Activated CD4-positive, alpha-beta T cell treated with anti-CD3 and anti-CD28 coated beads for 4 hours (primary cell): ENCODE results near the gene RGL2.
"Not testable (repeated sequence)": the region's sequence is repeated elsewhere in the genome, so short reads cannot be mapped to it uniquely, and the experiment has no call there.

ENCODE experiments used
- DNase-seq, 2 donors: peaks; one replicate each; pipeline ENCODE4 v3.0.0-alpha.2; 2020

RGL2 gene

DNA sequence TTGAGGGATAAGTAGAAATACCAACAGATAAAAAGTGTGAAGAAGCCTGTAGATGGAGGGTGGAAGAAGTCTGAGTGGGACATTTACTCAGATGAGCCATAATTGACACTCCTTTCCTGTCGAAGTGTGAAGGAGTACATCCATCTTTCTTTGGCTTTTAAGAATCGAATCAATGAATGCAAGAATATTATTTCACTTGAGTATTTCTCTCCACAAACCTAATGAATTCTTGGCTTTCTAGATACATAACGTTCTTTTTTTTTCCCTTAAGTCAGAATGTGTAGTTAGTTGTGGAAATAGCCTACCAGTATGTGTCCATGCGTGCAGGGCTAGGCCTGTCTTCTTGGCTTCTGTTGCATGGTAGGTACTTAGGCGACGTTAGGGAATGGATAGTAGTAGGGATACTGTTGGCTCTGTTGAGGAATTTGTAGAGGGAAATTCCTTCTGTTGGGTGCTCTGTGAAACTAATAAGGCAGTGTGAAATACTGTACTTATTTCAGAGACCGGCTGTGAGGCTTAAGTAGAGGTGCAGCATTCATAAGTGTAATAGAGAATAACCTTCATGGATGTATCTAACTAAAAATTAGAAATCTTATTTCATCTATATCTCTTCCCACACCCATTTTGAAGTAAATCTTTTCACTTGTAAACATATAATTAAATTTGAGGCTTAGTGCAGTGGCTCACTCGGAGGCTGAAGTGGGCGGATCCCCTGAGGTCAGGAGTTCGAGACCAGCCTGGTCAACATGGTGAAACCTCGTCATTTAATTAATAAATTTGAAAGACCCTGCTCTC lies 25.4 kb downstream of the RGL2 start:
- no peak for DNase-seq

DNA sequence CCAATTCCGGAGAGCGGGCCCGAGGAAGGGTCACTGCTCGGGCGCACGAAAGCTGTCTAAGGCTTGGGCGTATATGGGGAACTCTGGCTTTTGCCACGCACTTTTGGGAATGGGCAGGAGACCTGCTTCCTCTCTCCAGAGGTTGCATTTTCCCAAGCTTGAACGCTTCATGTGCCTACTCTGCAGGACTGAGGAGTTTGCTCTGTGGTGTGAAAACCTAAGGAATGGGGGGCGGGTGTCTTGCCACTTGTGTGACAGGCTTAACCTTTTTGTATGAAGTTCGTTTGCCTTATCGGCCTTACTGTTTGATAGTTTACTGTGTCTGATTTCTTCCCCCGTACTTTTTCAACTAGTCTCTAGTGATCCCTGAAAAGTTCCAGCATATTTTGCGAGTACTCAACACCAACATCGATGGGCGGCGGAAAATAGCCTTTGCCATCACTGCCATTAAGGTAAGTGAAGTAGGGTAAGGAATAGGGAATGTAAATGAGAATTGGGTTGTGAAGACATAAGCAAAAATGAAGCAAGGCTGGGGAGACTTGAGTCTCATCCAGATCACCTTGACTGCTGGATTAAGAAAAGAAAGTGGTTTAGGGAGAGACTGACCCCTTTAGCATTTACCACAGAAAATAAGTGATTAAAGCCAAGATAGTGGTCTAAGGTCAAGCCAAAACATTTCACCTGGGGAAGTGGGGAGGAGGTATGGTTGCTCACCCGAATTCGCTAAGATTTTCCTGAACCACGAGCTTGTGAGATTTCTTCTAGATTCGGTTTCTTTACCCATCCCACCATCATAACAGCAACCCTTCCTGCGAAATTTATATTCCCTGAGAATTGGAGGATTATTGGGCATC lies 26.2 kb downstream of the RGL2 start:
- no peak for DNase-seq

DNA sequence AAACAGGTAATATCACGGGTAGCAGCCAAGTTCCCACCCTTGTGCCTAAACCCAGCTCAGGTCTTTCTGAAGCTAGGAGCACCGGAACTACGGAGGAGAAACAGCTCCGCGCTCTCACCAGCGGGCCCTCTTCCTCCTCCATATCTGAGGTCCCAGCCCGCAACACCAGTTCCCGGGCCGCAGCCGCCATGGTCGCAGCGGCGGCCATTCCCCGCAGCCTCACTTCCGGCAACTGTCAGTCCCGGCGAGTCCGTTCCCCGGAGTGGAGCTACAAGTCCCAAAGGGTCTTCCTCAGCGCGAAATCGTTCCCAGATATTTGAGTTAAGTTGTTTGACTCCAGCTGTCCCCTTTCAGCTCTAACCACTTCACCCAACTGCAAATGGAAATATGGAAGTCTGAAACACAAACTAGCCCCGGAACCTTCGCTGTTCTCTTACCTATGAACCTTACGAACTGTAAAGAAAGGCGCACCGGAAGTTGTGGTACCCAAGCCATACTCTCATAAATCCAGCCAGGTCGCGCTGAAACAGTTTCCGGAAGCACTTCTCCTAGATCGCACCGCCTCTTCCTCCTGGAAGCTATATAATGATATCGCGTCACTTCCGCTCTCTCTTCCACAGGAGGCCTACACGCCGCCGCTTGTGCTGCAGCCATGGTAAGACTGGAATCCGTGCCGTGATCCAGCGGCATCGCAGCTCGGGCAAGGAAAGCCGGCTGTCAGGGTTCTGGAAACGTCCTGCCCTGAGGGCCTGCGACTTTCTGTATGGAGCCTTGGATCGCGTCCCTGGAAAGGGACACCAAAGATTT lies 27.1 kb downstream of the RGL2 start, which contains the start of the genes RPS18 and VPS52:
RPS18 (plus strand) TSS at position 608 of the 807 bp plus-strand sequence; CDS start at position 653, 45 bp downstream.
VPS52 (minus strand) TSS at position 409 of the 807 bp plus-strand sequence; CDS start at position 208, 201 bp downstream.
- DNase-seq = peak; percentile 91 to 94

DNA sequence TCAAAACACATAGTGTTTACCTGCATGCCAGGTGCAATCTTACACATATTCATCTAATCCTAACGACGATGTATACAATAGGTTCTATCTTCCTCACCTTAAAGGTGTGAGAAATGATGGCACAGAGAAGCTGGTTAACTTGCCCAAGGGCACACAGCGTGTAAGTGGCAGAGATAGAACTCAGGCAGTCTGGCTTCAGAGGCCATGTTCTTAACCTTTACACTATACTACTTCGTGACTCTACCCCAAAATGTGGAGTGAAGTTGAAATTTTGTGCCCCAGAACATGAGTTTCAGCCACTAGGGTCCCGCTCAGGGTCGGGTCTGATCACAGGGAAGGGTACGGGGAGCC lies 27.6 kb downstream of the RGL2 start:
- no peak for DNase-seq

DNA sequence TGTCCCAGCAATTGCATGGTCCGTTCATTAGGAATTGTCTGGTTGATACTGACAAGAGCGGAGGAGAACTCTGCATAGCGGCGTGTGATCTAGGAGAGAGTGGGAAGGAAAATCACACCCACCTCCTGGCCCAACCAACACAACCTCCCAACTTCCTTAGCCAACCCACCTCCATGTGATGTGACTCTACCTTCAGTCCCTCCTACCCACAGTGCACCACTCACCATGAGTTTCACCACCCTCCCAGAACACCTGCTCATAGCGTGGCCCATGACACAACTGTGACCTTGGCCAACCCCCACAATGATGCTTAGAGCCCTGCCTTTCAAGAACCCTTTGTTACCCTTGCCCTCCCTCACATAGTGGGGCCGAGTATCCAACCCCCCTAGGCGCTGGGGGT lies 34.7 kb downstream of the RGL2 start:
- DNase-seq = no peak

DNA sequence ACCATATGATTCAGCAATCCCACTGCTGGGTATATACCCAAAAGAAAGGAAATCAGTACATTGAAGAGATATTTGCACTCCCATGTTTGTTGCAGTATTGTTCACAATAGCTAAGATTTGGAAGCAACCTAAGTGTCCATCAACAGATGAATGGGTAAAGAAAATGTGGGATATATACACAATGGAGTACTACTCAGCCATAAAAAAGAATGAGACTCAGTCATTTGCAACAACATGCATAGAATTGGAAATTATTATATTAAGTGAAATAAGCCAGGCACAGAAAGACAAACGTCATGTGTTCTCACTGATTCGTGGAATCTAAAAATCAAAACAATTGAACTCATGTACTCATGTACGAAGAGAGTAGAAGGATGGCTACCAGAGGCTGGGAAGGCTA lies 36.3 kb downstream of the RGL2 start:
- not testable (repeated sequence) for DNase-seq

DNA sequence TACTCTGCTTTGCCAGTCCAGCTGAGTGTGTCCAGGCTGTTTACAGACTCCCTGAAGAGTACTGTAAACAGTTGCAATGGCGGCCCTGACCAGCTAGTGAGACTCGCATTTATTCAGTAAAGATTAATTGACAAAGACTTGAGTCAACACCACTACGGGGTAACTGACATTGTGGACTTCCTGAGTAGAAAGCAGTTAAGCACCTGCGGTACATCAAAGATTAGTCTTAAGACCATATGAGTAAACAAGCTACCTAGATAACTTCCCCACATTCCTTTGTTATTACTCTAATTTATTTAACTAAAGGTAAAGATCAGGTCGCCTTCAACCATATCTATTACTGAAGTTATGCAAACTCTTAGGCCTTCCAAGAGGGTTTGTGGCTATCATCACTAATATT lies 39.7 kb downstream of the RGL2 start:
- no peak for DNase-seq

DNA sequence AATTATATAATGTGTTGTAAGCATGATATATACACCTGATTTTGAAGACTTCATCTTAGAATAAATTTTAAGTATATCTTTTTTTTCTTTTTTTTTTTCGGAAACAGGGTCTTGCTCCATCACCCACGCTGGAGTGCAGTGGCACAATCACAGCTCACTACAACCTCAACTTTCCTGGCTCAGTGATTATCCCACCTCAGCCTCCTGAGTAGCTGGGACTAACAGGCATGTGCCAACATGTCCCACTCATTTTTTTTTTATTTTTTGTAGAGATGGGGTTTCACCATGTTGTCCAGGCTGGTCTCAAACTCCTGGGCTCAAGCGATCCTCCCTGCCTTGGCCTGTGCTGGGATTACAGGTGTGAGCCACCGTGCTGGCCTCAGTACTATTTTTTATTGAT lies 44.2 kb downstream of the RGL2 start:
- DNase-seq = no peak

DNA sequence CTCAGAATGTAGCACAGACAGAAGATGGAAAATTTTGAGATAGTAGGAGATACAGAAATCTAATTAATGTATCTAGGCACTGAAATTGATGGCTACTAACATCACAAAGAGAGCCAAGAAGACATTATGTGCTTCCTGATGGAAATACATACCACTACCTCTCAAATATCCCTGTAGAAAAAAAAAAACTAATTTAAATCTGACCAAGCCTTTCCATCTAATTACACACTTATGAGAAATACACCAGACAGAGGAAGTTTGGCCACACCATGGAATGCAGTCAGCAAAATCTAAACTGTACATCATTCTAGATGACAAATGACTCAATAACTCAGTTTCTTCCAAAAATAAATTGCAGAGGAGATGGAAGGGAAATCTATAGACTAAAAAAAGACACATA lies 46.0 kb downstream of the RGL2 start:
- no peak for DNase-seq

DNA sequence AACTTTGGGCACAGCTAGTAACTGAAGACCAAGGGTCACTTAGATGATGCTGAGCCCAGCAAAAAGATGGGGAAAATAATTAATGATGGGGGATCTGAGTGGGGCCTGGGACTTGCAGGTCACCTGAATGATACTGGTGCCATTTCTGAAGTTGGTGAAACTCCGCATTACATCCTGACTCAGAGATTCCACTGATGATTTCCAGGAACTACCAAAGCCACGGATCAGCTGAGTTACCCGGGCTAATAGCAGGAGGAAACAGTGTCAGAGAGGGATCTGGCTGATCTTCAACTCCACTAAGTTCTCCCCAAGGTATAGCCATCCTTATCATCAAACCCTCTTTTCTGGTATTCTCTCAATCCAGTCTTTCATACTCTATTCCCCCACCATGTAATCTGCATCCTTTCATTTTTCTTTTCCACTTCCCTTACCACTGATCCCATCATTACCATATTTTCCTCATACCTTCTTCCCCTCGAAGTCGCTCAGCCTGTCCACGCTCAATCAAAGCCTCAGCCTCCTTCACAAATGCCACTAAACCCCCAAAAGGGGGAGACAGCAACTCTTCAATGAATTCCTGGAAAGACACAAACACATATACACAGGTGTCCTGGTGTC lies 47.2 kb downstream of the RGL2 start:
- no peak for DNase-seq

DNA sequence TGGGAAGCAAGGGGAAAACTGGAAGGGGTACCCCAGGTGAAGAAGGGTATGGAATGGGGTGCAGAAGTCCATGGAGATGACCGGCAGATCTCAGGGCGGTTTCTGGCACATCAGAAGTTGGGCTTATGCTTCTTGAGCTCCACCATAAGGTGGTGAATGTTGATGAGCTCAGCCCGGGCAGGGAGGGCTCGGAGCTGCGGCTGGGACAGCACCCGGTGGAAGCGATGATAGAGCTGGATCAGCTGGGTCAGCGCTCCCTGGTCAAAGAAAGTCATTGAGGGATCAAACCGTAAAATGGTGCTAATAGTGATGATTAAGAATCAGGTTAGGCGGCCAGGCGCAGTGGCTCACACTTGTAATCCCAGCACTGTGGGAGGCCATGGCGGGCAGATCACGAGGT lies 48.0 kb downstream of the RGL2 start:
- DNase-seq = no peak

DNA sequence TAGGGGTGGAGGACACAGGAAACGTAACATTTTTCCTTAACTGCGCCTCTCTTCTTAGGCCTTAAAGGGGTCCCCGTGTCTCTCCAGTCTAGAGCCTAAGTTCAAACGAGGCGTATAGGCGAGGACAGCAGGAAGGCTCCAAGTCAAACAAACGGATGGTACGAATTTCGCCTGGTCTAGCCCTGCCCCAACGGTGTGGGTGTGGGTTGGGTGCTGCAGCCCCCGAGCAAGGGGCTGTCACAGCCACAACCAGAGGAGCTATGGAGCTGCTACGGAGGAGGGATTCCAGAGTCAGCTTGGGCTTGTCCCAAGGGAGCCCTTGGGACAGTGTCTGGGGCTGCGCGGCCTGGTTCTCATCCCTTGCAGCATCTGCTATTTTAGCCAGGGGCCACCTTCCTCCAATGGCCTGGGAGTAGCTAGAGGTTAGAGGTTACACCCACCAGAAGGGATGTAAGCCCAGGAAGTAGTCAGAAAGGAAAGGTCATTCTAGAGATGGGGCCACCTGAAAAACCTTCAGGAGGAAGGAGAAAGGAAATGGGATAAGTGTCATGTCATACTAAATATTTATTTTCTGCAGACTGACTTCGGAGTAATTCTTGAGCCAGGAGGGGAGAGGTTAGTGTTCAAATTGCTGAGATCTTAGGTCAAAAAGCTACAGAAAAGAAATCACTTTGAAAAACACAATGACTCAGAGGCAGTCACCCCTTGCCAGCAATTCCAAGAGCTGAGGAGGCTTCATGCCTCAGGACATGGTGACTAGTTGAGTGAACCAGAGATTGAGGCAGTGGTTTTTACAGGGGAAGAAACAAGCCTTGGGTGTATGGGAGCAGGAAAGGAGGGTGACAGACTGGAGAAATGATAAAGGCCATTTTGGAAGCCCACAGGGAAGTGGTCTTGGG lies 48.8 kb downstream of the RGL2 start:
- DNase-seq = no peak

DNA sequence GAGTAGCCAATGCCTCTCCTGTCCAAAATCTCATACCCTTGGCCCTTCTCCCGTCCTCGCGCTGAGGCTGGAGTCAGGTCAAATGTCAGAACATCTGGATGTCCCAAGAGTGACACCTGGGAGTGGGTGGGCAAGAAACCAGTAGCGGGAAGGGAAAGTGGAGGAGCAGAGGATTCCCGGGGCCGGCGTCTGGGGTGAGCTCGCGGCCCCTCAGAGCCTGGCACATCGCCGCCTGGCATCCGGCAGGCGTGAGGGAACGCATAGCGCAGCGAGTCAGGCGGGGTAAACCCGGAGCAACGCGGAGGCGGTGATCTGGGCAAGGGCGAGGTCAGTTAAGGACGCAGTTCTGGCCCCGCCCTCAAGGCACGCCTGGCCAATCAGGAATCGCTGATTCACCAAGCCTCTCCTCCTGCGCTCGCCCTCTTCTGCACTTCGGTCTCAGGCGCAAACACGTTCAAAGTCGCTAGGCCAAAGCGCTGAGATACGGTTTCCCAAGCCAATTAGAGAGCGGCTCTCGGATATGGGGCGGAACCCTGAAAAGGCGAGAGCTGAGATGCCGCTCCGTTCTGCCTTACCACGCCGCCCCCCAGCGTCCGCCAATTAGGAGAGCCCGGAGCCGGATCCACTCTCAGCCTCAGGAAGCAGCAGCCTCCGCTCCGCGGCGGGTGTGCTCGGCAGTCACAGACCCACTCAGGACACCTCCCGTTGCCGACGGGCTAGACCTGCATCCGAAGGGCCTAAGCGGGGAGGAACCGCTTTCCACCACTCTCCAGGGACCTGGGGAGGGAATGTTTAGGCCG lies 49.6 kb downstream of the RGL2 start:
- DNase-seq = peak; percentile 92 to 93

DNA sequence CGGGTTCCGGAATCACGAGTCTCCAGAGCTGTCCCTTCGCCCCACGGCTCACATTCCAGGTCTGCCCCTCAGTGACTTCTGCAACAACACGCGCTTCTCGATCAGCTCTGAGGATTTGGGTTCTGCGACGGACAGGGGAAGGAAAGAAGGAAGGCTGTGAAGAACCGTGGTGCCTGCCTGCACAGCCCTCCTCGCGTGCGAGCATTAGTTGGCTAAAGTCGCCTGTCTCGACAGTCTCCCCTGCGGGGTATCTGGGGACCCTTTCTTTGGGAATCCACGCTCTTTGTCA lies 50.2 kb downstream of the RGL2 start:
- no peak for DNase-seq

DNA sequence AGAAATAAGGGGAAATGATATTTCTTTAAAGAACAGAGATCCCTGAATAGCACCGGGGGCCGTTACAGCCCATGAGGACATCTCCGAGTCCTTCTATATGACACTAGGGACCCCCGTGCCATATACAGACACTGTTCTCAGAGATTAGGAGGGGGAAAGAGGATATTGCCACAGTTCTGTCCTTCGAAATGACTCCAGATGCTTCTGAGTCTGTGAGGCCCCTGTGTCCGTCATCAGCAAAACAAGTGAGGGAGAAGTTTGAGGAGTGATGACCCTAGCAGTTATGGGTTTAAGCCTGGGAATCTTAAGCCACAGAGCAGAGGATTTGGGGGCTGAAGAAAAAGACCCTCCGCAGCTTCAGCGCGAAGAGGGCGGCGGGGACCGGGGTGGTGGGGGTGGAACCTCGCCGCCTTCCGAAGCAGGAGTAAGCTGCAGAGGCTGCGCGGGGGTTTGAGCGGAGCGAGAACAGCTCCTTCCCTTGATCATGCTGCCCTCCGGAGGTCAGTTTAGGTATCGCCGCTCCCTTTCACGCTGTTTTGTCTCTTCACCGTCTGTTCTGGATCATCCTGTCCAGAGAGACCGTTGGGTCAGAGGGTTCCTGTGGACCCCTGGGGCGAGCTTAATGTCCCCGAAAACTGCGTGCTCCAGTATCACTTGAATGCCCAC lies 50.6 kb downstream of the RGL2 start:
- peak; percentile 88 to 94 for DNase-seq

DNA sequence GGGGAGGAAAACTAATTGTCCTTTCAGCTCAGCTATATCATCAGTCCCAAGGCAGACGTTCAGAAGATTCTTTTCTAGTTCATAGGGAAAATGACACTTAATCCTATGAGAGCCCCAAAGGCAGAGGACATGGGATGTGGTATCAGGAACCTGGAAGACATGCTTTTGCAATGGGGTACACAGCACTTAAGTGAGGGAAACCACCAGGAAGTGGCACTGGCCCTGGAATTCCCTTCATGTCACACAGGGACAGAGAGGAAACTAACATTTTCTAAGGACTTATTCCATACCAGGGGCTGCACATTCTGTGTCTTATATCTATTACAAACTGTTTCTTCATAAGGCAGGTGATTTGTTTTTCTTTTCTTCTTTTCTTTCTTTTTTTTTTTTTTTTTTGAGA lies 55.3 kb downstream of the RGL2 start:
- no peak for DNase-seq

DNA sequence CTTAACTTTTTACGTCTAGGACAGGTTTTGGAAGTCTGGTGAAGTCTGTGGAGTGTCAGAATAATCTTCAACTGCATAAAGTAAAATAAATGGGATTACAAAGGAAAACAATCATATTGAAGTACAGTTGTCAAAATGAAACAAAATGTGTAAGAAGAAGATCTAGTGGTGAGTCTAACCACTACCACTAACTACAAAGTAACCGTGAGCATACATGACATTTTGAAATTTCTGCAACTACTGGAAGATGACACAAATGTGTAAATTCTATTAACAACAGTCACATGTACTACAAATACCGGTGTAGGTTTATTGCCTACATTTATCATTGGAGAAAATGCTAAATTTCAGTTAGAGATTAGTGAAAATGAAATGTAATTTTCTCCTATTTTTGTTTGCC lies 56.8 kb downstream of the RGL2 start:
- no peak for DNase-seq
